NCI-H146 (cell line): Measurements from ENCODE around the gene AQP7.
A peak's percentile ranks its signal among the peaks of the same experiment; 100 is the strongest.
"Not testable (repeated sequence)": the region's sequence is repeated elsewhere in the genome, so short reads cannot be mapped to it uniquely, and the experiment has no call there.

Source experiments
- DNase-seq: peaks from one replicate; lab custom pipeline; 2025; lab: John Stamatoyannopoulos, UW

AQP7 gene

DNA sequence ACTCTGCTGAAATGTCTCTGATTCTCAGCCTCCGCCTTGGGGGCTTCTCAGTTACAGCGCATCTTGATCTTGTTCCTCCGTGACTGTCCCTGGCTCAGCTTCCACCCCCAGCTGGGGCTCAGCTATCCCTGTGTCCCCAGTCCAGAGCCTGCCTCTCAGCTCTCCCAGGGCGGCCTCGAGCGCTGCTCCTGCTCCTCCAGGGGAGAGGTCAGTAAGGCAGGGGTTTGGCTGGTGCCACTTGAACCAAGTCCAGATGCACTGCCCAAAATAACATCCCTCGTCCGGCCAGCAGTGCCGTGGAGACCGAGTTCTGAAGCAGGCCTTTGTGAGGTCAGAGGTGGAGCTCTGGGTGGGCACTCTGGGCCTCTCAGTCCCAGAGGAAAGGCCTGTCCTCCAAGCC, at the start of gene AQP7:
Gene AQP7, minus strand, starts transcription at position 198 of the 400 bp plus-strand sequence. CDS start 1,306 bp downstream, outside the sequence.
- DNase-seq, result not testable (repeated sequence)

DNA sequence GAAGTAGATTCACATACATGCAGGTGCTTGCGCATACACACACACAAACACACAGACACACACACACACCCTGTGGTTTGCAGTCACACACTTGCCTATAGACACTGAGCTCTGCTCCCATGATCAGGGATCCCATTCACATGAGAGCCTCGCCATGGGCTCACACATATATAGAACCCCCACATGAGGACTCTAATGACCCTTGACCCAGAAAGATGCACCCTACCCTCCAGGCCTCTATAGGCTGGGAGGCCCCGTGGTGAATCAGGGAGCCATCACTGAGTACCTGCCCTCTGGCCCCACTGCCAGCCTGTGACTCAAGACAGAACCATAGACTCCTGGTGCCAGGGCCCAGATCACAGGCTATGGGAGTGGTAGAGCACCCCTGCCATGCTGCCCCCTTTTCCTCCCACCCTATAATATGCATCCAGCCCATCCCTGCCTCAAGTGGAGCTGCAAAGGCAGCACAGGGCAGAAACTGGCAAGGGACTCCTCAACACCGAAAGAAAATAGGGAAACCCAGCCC, 48.3 kb upstream of the AQP7 start:
- no peak for DNase-seq

DNA sequence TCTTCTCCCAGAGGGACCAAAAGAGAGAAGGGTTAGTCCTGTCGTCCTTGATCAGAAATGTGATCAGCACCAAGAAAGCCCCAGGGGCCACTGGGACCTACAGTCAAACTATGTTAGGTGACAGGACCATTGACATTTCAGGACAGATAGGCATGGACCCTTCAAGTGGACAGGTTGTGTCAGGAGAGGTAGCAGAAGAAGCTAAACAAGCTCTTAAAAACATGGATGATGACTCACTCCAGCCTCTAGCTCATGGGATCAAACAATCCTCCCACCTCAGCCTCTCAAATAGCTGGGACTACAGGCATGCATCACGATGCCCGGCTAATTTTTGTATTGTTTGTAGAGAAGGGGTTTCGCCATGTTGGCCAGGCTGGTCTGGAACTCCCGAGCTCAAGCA, 47.3 kb upstream of the AQP7 start:
- no peak for DNase-seq

DNA sequence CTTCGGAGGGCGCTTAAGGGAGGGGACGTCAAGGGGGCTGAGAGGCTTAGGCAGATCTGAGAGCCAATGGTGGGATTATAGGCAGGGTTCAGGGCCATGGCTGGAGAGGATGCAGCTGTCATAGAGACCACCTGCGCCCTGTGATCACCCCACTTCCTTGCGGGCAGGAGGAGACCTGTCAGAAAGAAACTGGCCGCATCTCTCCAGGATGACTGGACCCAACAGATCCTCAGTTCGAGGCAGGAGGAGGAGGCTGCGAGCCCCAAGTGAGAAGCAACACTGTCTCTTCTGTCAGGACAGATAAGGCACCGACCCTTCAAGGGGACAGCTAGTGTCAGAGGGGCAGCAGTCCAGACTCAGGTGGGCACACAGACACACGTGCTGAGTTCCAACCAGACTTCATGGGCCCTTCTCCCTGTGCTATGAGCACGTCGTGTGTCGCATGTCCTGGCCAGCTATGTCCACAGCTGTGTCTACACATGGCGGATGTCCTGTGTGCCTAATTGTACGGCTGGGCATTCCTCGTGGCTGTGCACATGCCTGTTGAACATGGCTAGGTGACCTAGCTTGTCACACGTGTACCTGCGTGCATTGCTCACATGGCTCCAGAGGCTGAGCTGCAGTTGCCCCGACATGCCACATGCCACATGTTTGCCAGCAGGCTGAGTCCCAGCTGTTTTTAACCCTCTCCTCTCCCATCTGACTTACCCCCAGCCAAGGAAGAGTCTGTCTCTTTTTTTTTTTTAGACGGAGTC, 45.6 kb upstream of the AQP7 start:
- no peak for DNase-seq

DNA sequence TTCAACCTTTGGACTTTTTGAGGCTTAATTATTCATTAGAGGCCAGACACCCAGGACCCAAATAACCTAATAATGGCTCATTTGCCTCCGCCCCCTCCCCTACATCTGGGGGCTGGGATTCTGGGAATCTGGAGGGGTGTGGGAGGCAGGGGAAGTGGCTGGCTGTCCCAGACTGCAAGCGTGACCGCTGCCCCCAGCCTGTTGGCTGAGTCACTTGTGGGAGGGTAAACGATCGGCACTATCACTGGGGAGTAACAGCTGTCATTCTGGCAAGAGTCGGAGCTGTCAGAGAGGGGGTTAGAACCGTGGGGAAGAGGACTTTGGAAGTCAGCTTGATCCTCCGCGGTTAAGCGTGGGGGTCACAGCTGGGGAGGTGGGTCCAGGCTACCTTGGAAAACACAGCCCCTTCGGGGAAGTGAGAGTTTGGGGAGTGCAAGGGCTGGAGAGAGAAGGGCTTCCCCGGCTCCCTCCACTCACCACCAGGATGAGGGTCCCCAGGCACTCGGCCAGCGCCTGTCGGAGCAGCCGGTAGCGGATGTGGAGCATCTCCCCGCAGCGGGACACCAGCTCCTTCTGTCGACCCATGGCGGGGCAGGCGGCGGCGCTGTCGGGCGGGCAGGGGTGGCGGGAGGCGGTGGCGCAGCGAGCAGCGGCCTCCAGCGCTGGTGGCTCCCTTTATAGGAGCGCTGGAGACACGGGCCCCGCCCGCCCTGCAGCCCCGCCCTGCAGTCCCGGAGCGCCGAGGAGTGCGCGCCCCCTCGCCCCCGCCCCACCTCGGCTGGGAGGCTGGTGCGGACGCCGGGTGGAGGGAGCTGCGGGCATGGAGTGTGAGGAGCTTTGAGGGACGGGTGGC, 44.8 kb upstream of the AQP7 start, which contains the start of gene AQP3:
Gene AQP3, minus strand, starts transcription at position 648 of the 853 bp plus-strand sequence. Its CDS starts 63 bp downstream, at position 585.
- DNase-seq, result peak; percentile 74

DNA sequence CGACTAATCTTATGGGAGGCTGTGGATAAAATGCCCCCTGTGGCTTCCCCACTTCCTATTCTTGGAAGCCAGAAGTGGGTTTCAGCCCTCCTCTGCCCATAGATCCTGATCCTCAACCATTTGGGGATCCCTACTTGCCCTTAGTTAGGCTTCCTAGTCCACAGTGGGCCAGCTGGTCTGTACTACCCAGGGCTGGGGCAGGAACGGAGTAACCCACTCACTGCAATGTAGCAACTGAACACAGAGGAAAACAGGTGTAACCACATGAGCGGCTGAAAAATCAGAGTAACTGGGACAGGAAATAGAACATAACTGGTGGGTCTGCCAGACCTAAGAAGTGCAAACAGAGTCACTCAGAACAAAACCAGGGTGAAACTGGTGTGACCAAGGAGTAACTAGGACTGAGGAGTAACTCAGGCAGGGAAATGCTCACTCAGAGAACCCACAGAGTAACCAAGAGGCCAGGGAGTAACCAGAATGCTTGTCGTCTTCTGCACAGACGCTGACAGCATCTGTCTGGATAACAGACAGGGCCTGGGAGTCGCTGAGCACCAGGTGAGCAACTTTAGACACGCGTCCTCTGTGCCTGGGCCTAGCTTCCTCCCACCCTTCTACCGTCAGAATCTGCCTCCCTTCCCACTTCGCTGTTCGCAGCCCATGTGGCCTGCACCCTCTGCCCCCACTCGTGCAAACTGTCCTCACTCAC, 44.0 kb upstream of the AQP7 start:
- DNase-seq, result no peak

DNA sequence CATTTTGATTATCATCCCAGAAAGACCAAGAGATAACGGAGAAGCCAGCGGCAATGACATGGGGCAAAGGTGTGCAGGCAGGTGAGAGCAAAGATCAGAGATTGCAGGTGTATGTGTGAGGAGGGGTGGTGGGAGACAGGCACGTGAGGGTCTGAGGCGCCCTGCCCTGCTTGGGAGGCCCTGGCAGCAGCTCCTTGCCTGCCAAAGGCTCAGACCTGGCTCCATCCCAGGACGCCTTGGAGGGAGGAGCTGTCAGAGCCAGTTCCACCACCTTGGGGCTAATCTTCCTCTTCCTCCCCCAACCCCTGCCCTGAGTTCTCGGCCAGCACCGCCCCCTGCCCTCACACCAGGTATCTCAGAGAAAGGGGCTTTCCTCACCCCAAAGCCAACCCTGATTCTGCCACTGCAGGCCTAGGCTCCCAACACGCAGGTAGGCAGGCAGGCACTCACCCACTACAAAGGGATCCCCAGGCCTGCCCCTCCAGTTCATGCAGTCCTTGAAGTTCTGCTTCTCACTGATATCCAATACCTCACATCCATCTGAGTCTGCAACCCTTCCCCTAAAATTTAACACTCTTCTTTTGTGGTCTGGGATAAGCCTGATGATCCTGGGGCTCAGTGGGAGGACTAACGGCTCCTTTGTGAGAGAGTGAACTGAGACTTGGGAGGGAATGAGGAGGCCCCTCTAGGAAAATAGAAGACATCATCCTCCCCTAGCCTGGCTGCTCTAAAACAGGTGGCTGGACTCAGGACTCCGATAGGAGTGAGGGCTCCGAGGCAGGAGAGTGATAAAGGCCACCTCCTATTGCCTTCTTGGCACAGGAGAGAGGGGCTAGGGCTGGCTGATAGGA, 43.2 kb upstream of the AQP7 start:
- no peak for DNase-seq

DNA sequence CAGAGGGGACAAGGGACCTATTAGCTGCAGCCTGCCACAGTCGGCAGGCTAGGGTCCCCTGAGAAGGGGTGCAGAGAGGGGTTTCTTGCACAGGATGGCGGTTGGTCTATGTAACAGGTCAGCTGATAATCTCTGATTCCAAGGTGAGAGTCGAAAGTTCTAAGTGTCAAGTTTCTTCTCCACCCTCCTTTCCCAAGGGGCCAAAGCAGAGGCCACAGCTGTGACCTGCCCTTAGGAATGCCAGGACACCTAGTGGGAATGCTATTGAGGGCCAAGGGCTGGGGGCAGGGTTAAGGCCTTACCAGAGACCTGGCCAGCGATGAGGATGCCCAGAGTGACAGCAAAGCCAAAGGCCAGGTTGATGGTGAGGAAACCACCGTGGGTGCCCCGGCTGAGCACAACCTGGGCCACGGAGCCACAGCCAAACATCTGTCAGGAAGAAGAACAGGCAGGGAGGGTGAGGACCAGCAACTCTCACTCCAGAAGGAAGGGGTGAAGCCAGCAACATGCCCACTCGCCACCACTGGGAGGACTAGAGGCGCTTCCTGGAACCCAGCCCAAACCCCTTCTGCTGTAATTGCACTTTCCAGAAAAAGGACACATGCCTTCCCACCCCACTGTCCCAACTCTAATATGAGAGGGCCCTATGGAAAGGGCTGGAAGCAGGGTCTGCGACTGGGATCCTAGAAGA, 41.2 kb upstream of the AQP7 start:
- no peak for DNase-seq

DNA sequence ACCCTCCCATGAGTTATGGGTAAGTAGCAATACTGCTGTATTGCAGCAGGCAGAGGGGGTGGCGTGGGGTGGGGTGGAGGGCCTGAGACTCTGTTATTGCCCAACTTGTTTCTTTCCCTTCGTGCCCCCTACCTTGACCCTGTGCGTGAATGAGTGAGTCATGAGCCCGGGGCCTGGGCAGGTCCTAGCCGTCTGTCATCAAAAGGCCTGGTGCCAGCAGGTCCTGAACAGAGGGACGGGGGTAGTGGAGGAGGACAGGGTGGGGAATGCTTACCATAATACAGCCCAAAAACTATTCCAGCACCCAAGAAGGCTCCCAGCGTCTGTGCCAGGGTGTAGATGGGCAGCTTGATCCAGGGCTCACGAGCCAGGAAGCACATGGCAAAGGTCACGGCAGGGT, 40.7 kb upstream of the AQP7 start:
- no peak for DNase-seq

DNA sequence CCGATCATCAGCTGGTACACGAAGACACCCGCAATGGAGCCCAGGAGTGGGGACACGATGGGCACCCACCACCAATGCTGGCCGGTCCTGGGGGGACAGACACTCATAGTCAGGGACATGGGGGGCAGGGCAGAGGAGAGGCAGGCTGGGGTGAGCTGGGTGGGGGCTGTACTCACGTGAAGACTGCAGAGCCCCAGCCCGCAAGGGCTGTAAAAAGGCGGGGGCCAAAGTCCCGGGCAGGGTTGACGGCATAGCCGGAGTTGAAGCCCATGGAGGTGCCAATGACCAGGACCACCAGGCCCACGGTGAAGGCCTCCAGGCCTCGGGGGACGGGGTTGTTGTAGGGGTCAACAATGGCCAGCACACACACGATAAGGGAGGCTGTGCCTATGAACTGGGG, 39.8 kb upstream of the AQP7 start:
- DNase-seq, result no peak

DNA sequence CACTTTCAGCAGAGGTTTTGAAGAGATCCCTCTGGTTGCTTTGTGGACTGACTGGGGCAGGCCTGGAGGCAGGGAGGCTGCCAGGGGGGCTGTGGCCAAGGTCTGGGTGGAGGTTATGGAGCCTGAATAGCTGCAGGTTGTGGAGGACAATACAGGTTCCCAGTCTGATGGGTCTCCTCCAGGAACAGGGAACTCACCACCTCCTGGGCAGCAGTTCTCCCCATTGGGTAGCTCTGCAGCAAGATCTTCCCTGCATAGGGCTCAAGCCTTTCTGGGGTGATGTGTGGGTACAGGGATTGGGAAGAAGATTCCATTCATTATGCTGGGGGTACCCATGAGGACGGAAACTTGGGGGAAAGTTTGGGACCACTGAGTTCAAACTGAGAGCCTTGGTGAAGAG, 38.2 kb upstream of the AQP7 start:
- DNase-seq, result no peak

DNA sequence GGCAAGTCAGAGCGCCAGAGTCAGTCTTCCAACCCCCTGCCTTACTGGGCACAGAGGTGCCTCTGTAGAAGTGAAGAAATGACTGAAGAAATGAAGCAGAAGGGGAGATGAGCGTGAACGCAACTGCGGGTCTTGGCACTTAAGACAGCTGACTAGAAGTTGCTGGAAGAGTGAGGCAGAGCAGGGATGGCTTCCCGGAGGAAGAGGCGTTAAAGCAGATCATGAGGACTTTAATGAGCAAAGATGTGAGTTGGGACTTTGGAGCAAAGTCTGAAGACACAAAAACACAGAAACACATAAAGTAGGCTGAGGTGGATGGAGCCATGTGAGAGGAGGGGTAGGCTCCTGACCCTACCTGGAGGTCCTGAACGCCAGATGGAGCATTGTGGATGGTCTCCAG, 37.8 kb upstream of the AQP7 start:
- no peak for DNase-seq

DNA sequence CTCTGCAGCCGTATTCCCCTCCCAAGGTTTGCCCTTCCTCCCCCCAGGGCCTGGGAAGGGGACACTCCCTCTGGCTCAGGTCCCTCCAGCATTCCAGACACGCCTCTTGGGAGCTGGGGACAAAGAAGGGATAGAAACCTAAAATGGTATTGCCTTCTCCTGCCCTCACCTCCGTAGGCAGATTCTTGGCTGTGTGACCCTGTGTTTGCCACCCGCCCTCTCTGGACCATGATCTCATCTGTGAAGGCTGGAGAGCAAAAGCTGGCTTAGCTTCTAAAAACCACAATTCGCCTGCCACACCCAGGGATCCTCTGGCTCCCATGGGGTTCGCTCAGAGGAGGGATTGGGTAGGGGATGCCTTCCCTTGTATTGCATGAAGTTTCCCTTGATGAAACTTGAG, 37.4 kb upstream of the AQP7 start:
- DNase-seq, result no peak

DNA sequence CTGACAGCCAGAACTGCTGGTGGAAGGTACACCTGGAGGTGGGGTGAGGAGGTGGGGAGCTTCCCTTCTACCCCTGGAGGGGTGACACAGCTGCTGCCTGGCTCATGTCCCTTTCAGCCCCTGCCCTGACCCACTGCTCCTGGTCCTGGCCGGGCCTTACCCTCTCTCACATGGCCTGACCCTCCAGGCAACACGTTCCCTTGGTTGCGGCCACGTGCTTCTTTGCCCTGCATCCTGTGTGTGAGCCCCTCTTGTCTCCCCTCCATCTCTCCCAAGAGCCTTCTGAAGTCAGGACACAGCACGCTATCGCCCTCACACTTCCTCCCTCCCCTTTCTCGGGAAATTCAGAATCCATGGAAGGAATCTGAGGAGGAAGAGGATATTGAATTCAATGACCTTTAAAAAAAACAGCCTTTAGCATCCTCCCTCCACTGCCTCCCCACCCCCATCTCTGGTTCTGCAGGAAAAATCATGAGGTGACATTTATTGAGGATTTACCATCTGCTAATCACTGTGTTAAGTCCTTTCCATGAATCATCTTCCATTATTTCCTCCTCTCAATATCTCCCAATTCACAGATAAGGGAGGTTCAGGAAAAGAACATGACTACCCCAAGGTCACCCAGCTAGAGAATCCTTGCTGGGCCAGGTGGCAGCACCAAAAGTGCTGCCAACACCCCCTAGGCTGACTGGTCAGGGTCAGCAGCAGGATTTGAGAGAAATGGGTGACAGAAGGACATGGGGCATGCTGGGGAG, 36.7 kb upstream of the AQP7 start:
- DNase-seq, result no peak

DNA sequence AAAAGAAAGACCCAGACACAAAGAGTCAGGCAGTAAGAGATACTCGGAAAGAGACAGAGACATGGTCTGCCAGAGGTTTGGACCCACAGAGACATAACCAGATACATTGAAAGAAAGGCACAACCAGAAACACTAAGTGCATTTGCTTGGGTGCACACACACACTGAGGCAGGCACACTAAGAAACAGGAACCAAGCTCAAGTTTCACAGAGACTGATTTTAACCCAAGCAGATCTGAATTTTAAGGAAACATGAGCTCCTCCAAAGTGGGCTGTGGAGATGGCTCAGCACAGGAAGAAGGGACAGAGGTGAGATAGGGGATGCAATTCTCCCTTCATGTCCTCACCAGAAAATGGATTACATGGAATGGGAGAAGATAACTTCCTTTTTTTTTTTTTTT, 35.5 kb upstream of the AQP7 start:
- no peak for DNase-seq

DNA sequence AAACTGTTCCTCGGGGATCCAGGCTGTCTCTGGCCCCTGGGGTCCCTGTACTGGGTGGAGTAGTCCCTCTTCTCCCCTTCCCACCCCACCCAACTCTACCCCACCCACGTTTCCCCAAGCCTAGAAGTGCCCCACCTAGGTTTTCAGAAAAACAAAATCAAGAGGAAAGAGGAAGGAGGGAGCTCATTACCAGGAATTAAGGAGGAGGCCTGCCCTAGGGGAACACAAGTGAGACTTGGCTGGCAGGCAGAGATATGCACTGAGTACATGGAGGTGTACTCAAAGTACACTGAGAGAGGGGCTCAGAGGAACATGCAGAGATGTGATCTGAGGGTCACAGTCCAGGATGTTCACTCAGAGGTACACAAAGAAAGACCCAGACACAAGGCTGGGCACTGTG, 34.8 kb upstream of the AQP7 start:
- DNase-seq, result no peak

DNA sequence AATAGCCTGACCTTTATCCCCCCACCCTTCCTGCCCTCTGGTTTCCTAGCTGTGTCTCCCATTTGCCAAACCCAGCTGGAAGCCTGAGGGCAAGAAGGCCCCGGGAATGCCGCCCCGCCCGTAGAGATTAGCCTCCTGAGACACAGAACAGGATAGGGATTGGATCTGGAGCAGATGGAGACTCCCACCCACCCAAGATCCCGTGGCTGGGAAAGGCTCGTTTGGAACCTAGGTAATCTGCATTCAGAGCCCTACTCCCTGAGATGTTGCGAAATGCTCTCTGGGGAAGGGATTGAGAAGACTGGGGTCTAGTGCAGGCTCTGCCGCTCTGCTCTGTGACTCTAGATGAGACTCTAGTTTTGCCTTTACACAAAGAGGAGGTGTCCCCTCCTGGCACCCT, 34.1 kb upstream of the AQP7 start:
- no peak for DNase-seq

DNA sequence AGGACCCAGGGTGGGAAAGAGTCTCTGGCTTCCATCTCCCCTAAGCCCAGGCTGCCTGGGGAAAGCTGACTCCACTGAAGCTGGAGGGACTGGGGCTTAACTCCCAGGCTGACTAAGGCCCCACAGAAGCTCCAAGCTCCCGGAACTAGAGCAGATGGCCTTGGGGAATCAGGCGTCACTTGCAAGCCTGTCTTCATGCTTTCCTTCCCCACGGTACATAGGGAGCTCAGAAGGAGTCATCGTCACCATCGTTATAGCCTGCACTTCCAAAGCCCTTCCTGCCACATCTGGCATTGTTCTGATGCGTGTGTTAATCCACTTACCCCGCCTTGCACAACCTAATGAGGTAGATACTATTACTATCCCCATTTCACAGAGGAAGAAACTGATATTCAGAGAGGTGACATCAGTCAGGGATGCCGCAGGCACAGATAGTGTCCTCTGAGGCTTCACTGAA, 33.5 kb upstream of the AQP7 start:
- no peak for DNase-seq

DNA sequence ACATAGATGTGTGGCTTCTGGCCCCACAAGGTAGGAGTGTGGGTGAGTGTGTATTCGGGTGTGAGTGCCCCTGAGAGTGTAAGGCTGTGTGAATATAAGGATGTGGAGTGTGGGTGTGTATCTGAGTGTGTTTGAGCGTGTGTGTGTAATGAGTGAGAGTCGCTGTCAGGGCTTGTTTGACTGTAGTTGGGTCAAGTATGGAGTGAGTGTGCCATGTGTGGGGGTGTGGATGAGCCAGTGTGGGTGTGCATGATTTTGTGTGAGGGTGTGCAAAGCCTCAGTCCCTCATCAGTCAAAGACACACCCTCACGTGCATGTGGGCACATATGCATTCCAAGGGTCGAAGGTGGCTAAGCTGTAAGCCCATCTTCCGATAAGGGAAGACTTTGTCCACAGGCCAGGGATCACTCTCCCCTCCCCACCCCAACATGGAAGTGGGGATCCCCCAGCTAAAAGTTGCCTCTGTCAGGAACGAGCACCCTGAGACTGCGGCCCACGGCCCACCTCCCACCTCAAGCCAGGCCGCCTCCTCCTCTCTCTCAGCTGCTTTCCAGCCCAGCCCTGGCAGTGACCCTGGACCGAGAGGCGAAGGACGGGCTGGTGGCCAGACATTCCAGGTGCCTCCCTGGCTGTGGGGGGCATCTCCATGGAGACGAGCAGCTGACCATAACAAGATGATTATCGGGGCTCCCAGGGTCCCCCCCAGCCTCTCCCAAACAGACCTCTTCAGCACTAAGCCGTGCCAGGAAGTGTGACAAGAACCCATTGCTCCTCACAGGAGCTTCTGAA, 32.1 kb upstream of the AQP7 start:
- DNase-seq, result no peak
